ENCODE measurements around the gene IFNL1.
"Not testable (repeated sequence)": the region's sequence is repeated elsewhere in the genome, so short reads cannot be mapped to it uniquely, and the experiment has no call there.

The IFNL1 gene

GRCh38 chr19:39308531-39309304 is 12.5 kb downstream of the IFNL1 start:
- no peaks in the 10 kb centered on the region for H3K79me2 ChIP-seq (ENCODE audit: low read length)
- H3K4me3 ChIP-seq (ENCODE audit: low read length): no peak overlapping the region
- H3K27me3 ChIP-seq (replicated peaks; ENCODE audit: insufficient read depth, low read length): peaks cover 3% of the 10 kb centered on the region; the same call in 1 of the 2 replicates
- no peak for TF ChIP-seq EZH2phosphoT487 (IDR thresholded peaks at IDR 0.05; ENCODE audit: low read length)
- TF ChIP-seq EZH2 (optimal IDR thresholded peaks at IDR 0.05; ENCODE audit: low read depth, low read length): no peak
- TF ChIP-seq CTCF (IDR thresholded peaks at IDR 0.05; ENCODE audit: low read length): no peak
- H3F3A ChIP-seq (ENCODE audit: insufficient read depth, low read length): no peaks in the 10 kb centered on the region
- H3K4me1 ChIP-seq (ENCODE audit: low read length): no peaks in the 10 kb centered on the region
- no peak for DNase-seq
- no peak overlapping the region for H3K4me2 ChIP-seq (ENCODE audit: low read depth, low read length)
- no peak overlapping the region for H3K27ac ChIP-seq (ENCODE audit: low read length)
- H3K9me2 ChIP-seq (replicated peaks; ENCODE audit: insufficient read depth, low read length): no peaks in the 10 kb centered on the region
- H3K9ac ChIP-seq (ENCODE audit: low read length): no peak overlapping the region
- H4K20me1 ChIP-seq (ENCODE audit: insufficient read depth, low read length): no peaks in the 10 kb centered on the region
- H3K36me3 ChIP-seq (replicated peaks; ENCODE audit: insufficient read depth, low read length): no peaks in the 10 kb centered on the region
- no peak overlapping the region for H2AFZ ChIP-seq (ENCODE audit: low read length)
- H3K9me3 ChIP-seq (replicated peaks; ENCODE audit: insufficient read depth, low read length): no peaks in the 10 kb centered on the region

GRCh38 chr19:39309305-39309670 is 13.1 kb downstream of the IFNL1 start:
- H3K36me3 ChIP-seq (replicated peaks; ENCODE audit: insufficient read depth, low read length); H3K27me3 ChIP-seq (replicated peaks; ENCODE audit: insufficient read depth, low read length); H3K27ac ChIP-seq (ENCODE audit: low read length); H3F3A ChIP-seq (ENCODE audit: insufficient read depth, low read length); H4K20me1 ChIP-seq (ENCODE audit: insufficient read depth, low read length); H3K4me2 ChIP-seq (ENCODE audit: low read depth, low read length); H3K9ac ChIP-seq (ENCODE audit: low read length); H3K4me1 ChIP-seq (ENCODE audit: low read length); H2AFZ ChIP-seq (ENCODE audit: low read length); H3K9me2 ChIP-seq (replicated peaks; ENCODE audit: insufficient read depth, low read length); H3K9me3 ChIP-seq (replicated peaks; ENCODE audit: insufficient read depth, low read length); H3K79me2 ChIP-seq (ENCODE audit: low read length); H3K4me3 ChIP-seq (ENCODE audit: low read length); DNase-seq: not testable (repeated sequence)

DNA sequence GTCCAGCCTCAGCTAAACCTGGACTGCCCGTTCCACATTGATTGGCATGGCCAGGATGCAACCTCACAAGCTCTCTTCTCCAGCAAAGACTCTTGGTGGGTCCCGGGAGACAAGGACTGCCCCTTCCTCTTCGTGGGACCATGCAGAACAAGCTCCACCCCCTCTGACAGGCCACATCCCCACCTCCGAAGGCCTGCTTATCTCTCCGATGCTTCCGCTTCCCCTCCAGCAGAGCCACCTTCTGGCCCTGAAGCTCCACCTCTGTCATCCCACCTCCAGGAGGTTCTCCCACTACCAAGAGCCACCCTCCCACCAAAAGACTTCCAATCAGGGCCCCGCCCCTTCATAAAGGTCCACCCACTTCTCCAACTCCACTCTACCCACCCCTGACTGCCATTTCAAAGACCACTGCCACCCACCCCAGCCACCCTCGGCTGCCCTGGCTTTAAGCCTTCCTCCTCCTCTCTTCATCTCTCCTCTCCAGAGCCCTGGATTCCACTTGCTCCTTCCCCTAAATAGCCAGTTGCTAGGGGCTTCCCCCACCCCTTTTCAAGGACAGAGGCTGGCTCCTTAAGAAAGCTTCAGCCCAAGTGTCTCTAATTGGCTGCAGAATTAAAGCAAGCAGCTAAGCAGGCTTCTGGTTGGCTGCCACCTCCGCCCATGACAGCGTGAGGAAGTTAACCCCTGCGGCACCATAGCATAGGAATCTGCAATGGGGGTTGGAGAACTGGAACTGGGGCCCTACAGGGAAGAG is 14.5 kb downstream of the IFNL1 start:
- no peaks in the 10 kb centered on the region for H3K4me1 ChIP-seq (ENCODE audit: low read length)
- no peak overlapping the region for H3K4me2 ChIP-seq (ENCODE audit: low read depth, low read length)
- no peak overlapping the region for H3K27ac ChIP-seq (ENCODE audit: low read length)
- H4K20me1 ChIP-seq (ENCODE audit: insufficient read depth, low read length): no peaks in the 10 kb centered on the region
- H3K9ac ChIP-seq (ENCODE audit: low read length): no peak overlapping the region
- TF ChIP-seq EZH2 (optimal IDR thresholded peaks at IDR 0.05; ENCODE audit: low read depth, low read length) (no peak), CTCF (IDR thresholded peaks at IDR 0.05; ENCODE audit: low read length) (no peak), EZH2phosphoT487 (IDR thresholded peaks at IDR 0.05; ENCODE audit: low read length) (no peak)
- H3K36me3 ChIP-seq (replicated peaks; ENCODE audit: insufficient read depth, low read length): no peaks in the 10 kb centered on the region
- no peaks in the 10 kb centered on the region for H3K9me3 ChIP-seq (replicated peaks; ENCODE audit: insufficient read depth, low read length)
- H3K9me2 ChIP-seq (replicated peaks; ENCODE audit: insufficient read depth, low read length): no peaks in the 10 kb centered on the region
- H3K4me3 ChIP-seq (ENCODE audit: low read length): no peak overlapping the region
- no peak overlapping the region for H2AFZ ChIP-seq (ENCODE audit: low read length)
- H3K27me3 ChIP-seq (replicated peaks; ENCODE audit: insufficient read depth, low read length): no peaks in the 10 kb centered on the region; the same call in 1 of the 2 replicates
- no peaks in the 10 kb centered on the region for H3F3A ChIP-seq (ENCODE audit: insufficient read depth, low read length)
- DNase-seq: no peak
- H3K79me2 ChIP-seq (ENCODE audit: low read length): no peaks in the 10 kb centered on the region

Data from MM.1S (cell line).